ENCODE results near the gene SELENOS. TPM values are rescaled to one million over a fixed set of nuclear protein-coding genes. Genes with fewer than 3 reads are reported as not detected.

The SELENOS gene
- total RNA-seq, 1 donor from 2014 or later, result 24.5 TPM

- intact Hi-C loops (cut with micrococcal nuclease), result no loop called here
- no peak for ATAC-seq (ENCODE audit: low read depth)
- peaks cover 44% of the 10 kb centered on the region for H3K27me3 Mint-ChIP-seq
- ChIA-PET POLR2A (no interaction called here), CTCF (no interaction called here)
- no peak overlapping the region for H3K27ac Mint-ChIP-seq
- H3K36me3 Mint-ChIP-seq (ENCODE audit: low read depth), result no peaks in the 10 kb centered on the region
- no peak for TF ChIP-seq CTCF (IDR thresholded peaks at IDR 0.05)
- no peaks in the 10 kb centered on the region for H3K9me3 Mint-ChIP-seq
- no peak for DNase-seq
- H3K4me3 Mint-ChIP-seq, result no peak overlapping the region
- peaks cover 12% of the 10 kb centered on the region for H3K4me1 Mint-ChIP-seq
These were observed 47.4 kb upstream of the SELENOS start for GRCh38 chr15:101324524-101325177.

GRCh38 chr15:101323793-101324523 is 46.7 kb upstream of the SELENOS start:
- Mint-ChIP-seq H3K9me3 (no peaks in the 10 kb centered on the region), H3K4me3 (no peak overlapping the region), H3K27ac (no peak overlapping the region), H3K27me3 (peaks cover 48% of the 10 kb centered on the region), H3K36me3 (ENCODE audit: low read depth) (no peaks in the 10 kb centered on the region), H3K4me1 (peaks cover 12% of the 10 kb centered on the region)
- ChIA-PET POLR2A (no interaction called here), CTCF (no interaction called here)
- intact Hi-C loops (cut with micrococcal nuclease), result no loop called here
- TF ChIP-seq CTCF (IDR thresholded peaks at IDR 0.05), result no peak
- no peak for DNase-seq
- ATAC-seq (ENCODE audit: low read depth), result no peak

- Mint-ChIP-seq H3K36me3 (ENCODE audit: low read depth) (no peaks in the 10 kb centered on the region), H3K27ac (no peak overlapping the region)
- no peak for TF ChIP-seq CTCF (IDR thresholded peaks at IDR 0.05)
These were observed 45.7 kb upstream of the SELENOS start for GRCh38 chr15:101322854-101323477.

GRCh38 chr15:101322016-101322695 is 44.9 kb upstream of the SELENOS start:
- ATAC-seq (ENCODE audit: low read depth) (no peak), DNase-seq (no peak)
- H3K27ac Mint-ChIP-seq, result no peak overlapping the region
- intact Hi-C loops (cut with micrococcal nuclease), result no loop called here
- POLR2A ChIA-PET, result no interaction called here
- CTCF ChIA-PET, result no interaction called here
- peaks cover 45% of the 10 kb centered on the region for H3K27me3 Mint-ChIP-seq
- H3K4me1 Mint-ChIP-seq, result peaks cover 12% of the 10 kb centered on the region
- no peak for TF ChIP-seq CTCF (IDR thresholded peaks at IDR 0.05)
- H3K36me3 Mint-ChIP-seq (ENCODE audit: low read depth), result no peaks in the 10 kb centered on the region
- no peaks in the 10 kb centered on the region for H3K9me3 Mint-ChIP-seq
- H3K4me3 Mint-ChIP-seq, result no peak overlapping the region

More at GRCh38 chr15:101322854-101323477, 45.7 kb upstream of the SELENOS start:
- ChIA-PET POLR2A (no interaction called here), CTCF (no interaction called here)
- DNase-seq (no peak), ATAC-seq (ENCODE audit: low read depth) (no peak)
- H3K4me3 Mint-ChIP-seq, result no peak overlapping the region
- no peaks in the 10 kb centered on the region for H3K9me3 Mint-ChIP-seq
- H3K27me3 Mint-ChIP-seq, result peaks cover 49% of the 10 kb centered on the region
- peaks cover 12% of the 10 kb centered on the region for H3K4me1 Mint-ChIP-seq
- intact Hi-C loops (cut with micrococcal nuclease), result no loop called here
